Thyroid gland (tissue), 4 donors: ENCODE data around the gene SPIB. TPM values are rescaled to one million over a fixed set of nuclear protein-coding genes. Genes with fewer than 3 reads are reported as not detected.

Experiments
- DNase-seq, 2 donors: peaks; one replicate each; pipeline ENCODE4 v3.0.0-alpha.2; 2019
- H3K27ac ChIP-seq, 3 donors: fragments of 200-600 bp; sonication (generic); 1 replicate in 2 of 3; 2 replicates in 1 of 3; pipeline ENCODE4 v1.5.1; 2016 to 2019; ENCODE audit warnings: mild to moderate bottlenecking in 1 of 3, moderate library complexity in 1 of 3
- H3K27me3 ChIP-seq: fragments of 200-600 bp; sonication (generic); one replicate; pipeline ENCODE4 v1.5.1; 2019
- H3K36me3 ChIP-seq, 2 donors: fragments of 200-600 bp; sonication (generic); one replicate each; pipeline ENCODE4 v1.5.1; 2016 to 2019
- H3K4me1 ChIP-seq, 2 donors: fragments of 200-600 bp; sonication (generic); one replicate each; pipeline ENCODE4 v1.5.1; 2017 to 2019
- H3K4me3 ChIP-seq, 3 donors: fragments of 200-600 bp; sonication (generic); replicated peaks in 1 of 3; 1 replicate in 2 of 3; 2 replicates in 1 of 3; pipeline ENCODE4 v1.5.1; 2016; ENCODE audit warnings: mild to moderate bottlenecking in 1 of 3
- H3K9me3 ChIP-seq: fragments of 200-600 bp; sonication (generic); one replicate; pipeline ENCODE4 v1.5.1; 2017
- CTCF ChIP-seq, 6 experiments: fragments of 200-600 bp in 3 of 6; fragments of 450-650 bp in 3 of 6; sonication (generic) in 3 of 6; IDR thresholded peaks; one replicate each; pipeline ENCODE4 v1.5.1; 2016 to 2019; ENCODE audit warnings: antibody characterized with exemption in 6 of 6, mild to moderate bottlenecking in 2 of 6, inconsistent platforms in 1 of 6, moderate library complexity in 1 of 6
- POLR2A ChIP-seq, 2 donors: fragments of 450-650 bp; IDR thresholded peaks; one replicate each; pipeline ENCODE4 v1.6.1; 2017; ENCODE audit warnings: antibody characterized with exemption in 2 of 2, mild to moderate bottlenecking in 2 of 2, moderate library complexity in 1 of 2
- WGBS, 2 donors: methylation state at CpG; one replicate each; pipeline ENCODE4 v1.1.5; 2017; 5-methylcytosine and 5-hydroxymethylcytosine counted together
- intact Hi-C: fragments of 100-400 bp; cut with DNase I; formaldehyde crosslinking; loops from one replicate; pipeline ENCODE4 v1.15.1; 2023
- total RNA-seq, 4 donors: library from RNA; depleted of rRNA; stranded (reverse); fragments of >200 nt; gene quantifications; one replicate each; pipeline ENCODE4 v1.2.3, GENCODE V29; 2016

Gene SPIB
- total RNA-seq, 4 donors from 2014 or later: not detected

- Histone ChIP-seq H3K4me3 (no peak overlapping the region), H3K27ac (no peak overlapping the region), H3K4me1 (peaks cover 0 to 6% of the 10 kb centered on the region in 2 donors), H3K9me3 (no peaks in the 10 kb centered on the region), H3K36me3 (no peaks in the 10 kb centered on the region), H3K27me3 (no peaks in the 10 kb centered on the region)
- 91 to 97% methylated on average over 2 of the region's 2 CpGs for WGBS, 2 donors
- TF ChIP-seq POLR2A (IDR thresholded peaks at IDR 0.05) (no peak), CTCF (IDR thresholded peaks at IDR 0.05) (no peak)
- intact Hi-C loops: no loop called here
- DNase-seq: no peak
Measured at GRCh38 chr19:50412419-50412818, 6.3 kb upstream of the SPIB start.

GRCh38 chr19:50413096-50413495, 5.6 kb upstream of the SPIB start:
- Histone ChIP-seq H3K4me1 (peaks cover 0 to 6% of the 10 kb centered on the region in 2 donors), H3K27me3 (peaks cover under 1% of the 10 kb centered on the region), H3K4me3 (no peak overlapping the region), H3K36me3 (no peaks in the 10 kb centered on the region), H3K27ac (no peak overlapping the region), H3K9me3 (no peaks in the 10 kb centered on the region)
- WGBS, 2 donors: 94 to 95% methylated on average over 13 of the region's 13 CpGs
- TF ChIP-seq POLR2A (IDR thresholded peaks at IDR 0.05): no peak
- intact Hi-C loops: no loop called here
- DNase-seq: no peak

DNA sequence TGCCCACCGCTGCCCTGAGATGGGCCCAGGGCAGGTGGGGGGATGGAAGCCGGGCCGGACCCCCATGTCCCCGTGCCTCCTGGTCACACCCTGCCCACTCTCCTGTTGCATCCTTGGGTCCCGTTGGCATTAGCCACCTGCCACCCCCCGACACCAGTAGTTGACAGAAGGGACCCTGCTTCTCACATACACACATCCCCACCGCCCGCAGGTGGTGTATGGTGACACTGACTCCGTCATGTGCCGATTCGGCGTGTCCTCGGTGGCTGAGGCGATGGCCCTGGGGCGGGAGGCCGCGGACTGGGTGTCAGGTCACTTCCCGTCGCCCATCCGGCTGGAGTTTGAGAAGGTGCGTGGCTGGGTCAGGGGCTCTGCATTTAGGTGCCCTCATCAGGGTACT, 5.2 kb upstream of the SPIB start:
- H3K4me1 ChIP-seq: peaks cover 0 to 6% of the 10 kb centered on the region in 2 donors
- WGBS, 2 donors: 93 to 96% methylated on average over 6 to 11 of the region's 21 CpGs
- TF ChIP-seq CTCF (IDR thresholded peaks at IDR 0.05): no peak
- no peak for TF ChIP-seq POLR2A (IDR thresholded peaks at IDR 0.05)
- no peaks in the 10 kb centered on the region for H3K9me3 ChIP-seq
- H3K27me3 ChIP-seq: peaks cover 5% of the 10 kb centered on the region
- no peak overlapping the region for H3K4me3 ChIP-seq
- no peak for DNase-seq
- H3K27ac ChIP-seq: no peak overlapping the region
- intact Hi-C loops: no loop called here
- no peaks in the 10 kb centered on the region for H3K36me3 ChIP-seq

DNA sequence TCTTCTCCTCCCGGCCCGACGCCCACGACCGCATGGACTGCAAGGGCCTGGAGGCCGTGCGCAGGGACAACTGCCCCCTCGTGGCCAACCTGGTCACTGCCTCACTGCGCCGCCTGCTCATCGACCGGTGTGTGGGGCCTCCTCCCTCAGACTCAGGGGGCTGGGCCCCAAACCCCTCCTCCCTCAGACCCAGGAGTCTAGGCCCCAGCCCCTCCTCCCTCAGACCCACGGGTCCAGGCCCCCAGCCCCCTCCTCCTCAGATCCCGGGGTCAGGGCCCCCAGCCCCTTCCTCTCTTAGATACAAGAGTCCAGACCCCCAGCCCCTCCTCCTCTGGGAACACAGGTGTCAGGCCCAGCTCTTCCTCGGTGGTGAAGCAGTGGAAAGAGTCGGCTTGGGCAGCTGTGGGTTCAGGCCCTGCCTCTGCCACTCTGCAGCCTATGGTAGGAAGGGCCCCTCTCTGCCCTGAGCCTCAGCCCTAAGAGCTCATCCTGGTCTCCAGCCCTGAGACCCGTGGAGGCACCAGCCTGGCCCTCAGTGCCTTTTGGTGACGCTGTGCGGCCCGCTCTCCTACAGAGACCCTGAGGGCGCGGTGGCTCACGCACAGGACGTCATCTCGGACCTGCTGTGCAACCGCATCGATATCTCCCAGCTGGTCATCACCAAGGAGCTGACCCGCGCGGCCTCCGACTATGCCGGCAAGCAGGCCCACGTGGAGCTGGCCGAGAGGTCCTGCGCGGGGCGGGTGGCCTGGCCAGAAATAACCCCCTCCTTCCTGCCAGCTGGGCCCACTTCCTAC, 3.7 kb upstream of the SPIB start:
- peaks cover 13% of the 10 kb centered on the region for H3K27me3 ChIP-seq
- no peaks in the 10 kb centered on the region for H3K36me3 ChIP-seq
- H3K4me1 ChIP-seq: peaks cover 0 to 6% of the 10 kb centered on the region in 2 donors
- 46 to 50% methylated on average over 15 to 28 of the region's 37 CpGs for WGBS, 2 donors
- H3K4me3 ChIP-seq: no peak overlapping the region
- H3K9me3 ChIP-seq: no peaks in the 10 kb centered on the region
- DNase-seq: peak; percentile 74 to 76
- H3K27ac ChIP-seq: no peak overlapping the region
- intact Hi-C loops: loop anchor here (5.0 kb wide), 1 partner anchor 53 kb away; no protein-coding TSS in a partner anchor
- TF ChIP-seq CTCF (IDR thresholded peaks at IDR 0.05) (peak; percentile 68 to 95 (median 74)), POLR2A (IDR thresholded peaks at IDR 0.05) (no peak)

GRCh38 chr19:50415661-50416033, 3.1 kb upstream of the SPIB start:
- Histone ChIP-seq H3K27me3 (peaks cover 13% of the 10 kb centered on the region), H3K27ac (no peak overlapping the region), H3K9me3 (no peaks in the 10 kb centered on the region), H3K36me3 (no peaks in the 10 kb centered on the region), H3K4me3 (no peak overlapping the region), H3K4me1 (peaks cover 0 to 6% of the 10 kb centered on the region in 2 donors)
- DNase-seq: no peak
- TF ChIP-seq POLR2A (IDR thresholded peaks at IDR 0.05): no peak
- no peak for TF ChIP-seq CTCF (IDR thresholded peaks at IDR 0.05)
- intact Hi-C loops: loop anchor here (5.0 kb wide), 1 partner anchor 53 kb away; no protein-coding TSS in a partner anchor
- 84 to 93% methylated on average over 4 to 22 of the region's 22 CpGs for WGBS, 2 donors
